ENCODE measurements around the gene AUTS2.

Gene AUTS2

DNA sequence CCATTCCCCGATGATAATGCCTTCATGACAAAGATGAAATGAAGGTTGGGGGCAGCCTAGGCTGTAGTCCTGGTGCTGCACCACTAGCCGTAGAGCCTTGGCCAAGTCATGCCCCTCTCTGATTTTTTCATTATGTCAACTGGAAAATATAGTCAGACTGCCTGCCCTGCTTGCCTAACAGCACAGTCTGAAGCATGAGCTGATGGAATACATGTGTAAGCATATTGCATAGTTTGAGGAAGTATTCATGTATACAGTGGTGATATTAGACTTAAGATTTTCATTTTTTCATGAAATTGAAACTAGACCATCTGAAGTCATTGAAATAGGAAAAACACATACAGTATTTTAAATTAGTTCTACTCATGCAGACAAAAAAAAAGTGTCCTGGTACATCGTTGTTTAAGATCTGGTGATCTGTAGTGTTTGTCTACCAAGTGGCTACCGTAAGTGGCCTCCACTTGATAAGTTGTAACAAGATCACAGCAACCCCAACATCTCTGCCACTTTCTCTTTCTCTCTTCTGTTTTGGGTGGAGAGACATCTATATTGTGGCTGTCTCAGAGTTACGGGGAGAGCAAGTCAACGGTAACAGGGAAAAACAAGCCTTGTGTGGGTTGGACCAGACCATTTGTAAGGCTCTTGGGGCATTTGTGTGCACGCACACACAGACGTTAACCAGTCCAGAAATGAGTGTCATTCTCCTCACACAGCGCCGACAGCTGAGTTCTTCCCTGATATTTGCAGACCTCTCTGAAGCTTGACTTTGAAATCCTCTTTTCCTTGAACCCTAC, 817.1 kb downstream of the AUTS2 start:
- no peaks in the 10 kb centered on the region for H3K9me3 Mint-ChIP-seq (ENCODE audit: low read depth)
- H3K4me3 Mint-ChIP-seq, result no peak overlapping the region
- H3K27ac Mint-ChIP-seq, result no peak overlapping the region
- no peaks in the 10 kb centered on the region for H3K36me3 Mint-ChIP-seq
- no peaks in the 10 kb centered on the region for H3K27me3 Mint-ChIP-seq
- H3K4me1 Mint-ChIP-seq (ENCODE audit: low read depth), result no peaks in the 10 kb centered on the region

DNA sequence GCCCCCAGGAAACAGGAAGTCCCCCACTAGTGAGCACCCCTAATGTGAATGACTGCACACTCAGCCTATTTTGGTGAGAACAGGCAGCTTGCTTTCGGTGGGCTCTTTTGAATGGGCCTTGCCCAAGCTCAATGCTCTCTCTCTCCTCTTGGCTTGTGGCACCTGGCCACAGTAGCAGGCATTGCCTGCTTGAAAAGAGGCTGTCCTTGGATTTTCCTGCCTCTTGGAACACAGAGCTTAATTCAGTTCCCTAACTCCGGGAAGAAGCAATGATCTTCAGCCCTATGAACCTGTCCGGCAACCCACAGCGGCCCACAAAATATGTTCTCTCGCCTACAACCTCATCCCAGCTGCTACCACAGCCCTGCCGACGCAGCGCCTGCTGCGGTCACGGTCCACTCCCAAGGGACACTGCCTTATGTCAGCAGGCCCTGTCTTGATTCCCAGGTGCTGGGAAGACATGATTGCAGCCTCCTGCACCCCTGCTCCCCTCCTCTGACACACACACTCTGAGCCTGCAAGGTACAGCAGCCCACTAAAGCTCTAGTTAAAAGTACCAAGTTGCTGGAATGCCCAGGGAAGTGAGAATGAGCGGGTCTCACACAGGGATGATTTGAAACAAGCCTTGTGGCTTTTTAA, 818.2 kb downstream of the AUTS2 start:
- no peak overlapping the region for H3K4me3 Mint-ChIP-seq
- no peak overlapping the region for H3K27ac Mint-ChIP-seq
- no peaks in the 10 kb centered on the region for H3K4me1 Mint-ChIP-seq (ENCODE audit: low read depth)
- no peaks in the 10 kb centered on the region for H3K36me3 Mint-ChIP-seq
- no peaks in the 10 kb centered on the region for H3K27me3 Mint-ChIP-seq
- H3K9me3 Mint-ChIP-seq (ENCODE audit: low read depth), result no peaks in the 10 kb centered on the region

DNA sequence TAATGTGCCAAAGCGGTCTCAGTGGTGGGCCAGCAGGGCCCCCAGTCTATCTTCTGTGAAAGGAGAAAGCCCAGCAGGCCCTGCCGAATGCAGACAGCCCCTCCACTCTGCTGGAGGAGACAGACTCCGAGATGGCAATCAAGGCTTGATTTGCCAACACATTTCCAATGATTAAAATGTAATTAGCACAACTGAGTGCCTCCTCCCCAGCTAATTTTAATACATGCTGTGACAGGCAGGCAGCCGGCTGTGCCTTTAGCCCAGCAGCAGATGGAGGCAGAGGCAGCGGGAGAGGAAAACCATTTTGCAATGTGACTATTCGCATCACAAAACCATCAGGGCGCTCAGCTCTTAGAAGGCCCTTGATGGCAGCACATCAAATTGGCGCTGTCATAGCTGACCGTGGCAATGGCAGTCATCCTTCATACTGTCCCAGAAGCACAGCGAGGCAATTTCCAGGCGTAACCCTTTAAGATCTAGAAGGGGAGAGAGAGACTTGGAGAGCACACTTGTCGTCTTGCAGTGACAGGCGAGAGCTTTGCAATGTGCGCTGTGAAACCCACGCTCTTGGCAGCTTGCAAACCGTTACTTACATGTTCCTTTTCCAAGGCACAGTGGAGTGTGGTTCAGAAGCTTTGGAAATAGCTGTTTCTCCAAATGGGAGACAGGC, 818.8 kb downstream of the AUTS2 start:
- Mint-ChIP-seq H3K27me3 (no peaks in the 10 kb centered on the region), H3K9me3 (ENCODE audit: low read depth) (no peaks in the 10 kb centered on the region), H3K4me3 (no peak overlapping the region), H3K27ac (no peak overlapping the region), H3K4me1 (ENCODE audit: low read depth) (no peaks in the 10 kb centered on the region), H3K36me3 (no peaks in the 10 kb centered on the region)

DNA sequence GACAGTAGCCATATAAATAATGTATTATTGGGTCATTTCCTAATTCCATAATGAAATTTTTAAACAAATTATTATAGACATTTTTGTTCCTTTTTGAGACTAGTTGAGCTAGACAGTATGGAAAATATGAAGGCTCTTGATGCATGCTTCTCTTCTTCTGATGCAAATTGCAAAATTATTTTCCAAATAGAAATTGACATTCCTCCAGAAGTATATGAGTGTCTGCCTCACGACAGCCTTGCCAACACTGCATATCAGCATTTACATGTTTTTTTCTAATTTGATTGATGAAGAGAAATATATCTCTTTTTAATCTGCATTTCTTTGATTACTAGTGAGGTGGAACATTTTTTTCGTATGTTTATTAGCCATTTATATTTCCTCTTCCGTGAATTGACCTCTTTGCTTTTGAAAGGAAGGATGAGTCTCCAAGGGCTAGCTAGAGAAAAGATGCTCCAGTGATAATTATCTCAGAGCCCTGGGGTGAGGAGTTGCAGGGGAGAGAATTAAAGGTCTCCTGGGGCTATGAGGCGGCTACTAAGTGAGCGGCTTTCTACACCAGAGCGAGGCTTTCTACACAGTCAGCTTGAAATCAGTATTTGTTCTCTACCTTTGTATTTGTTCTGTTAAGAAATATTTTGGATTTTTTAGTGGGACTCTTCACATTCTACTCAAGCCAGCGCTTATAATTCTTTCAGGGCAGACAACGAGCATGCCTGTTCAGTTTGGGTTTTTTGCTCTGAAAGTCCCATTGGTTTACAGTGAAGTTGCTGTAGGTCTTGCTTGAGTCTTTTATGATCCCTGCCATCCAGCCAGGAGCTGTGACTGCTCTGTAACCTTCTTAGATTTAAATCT, 821.5 kb downstream of the AUTS2 start:
- Mint-ChIP-seq H3K27me3 (no peaks in the 10 kb centered on the region), H3K9me3 (ENCODE audit: low read depth) (no peaks in the 10 kb centered on the region), H3K4me3 (no peak overlapping the region), H3K4me1 (ENCODE audit: low read depth) (no peaks in the 10 kb centered on the region), H3K27ac (no peak overlapping the region), H3K36me3 (no peaks in the 10 kb centered on the region)

DNA sequence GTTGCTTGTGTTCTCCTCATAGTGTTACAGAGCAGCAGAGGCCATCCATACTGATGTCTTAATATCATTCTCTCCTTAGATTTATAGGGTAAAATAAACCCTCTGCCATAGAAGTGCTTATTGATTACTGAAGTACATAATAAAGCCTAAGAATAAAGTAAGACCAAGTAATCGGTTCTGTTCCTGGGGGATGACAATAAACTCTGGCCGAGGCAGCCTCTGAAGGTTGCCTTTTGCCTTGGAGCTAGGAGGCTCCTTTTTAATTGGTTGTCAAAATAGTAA, 822.0 kb downstream of the AUTS2 start:
- Mint-ChIP-seq H3K4me1 (ENCODE audit: low read depth) (no peaks in the 10 kb centered on the region), H3K4me3 (no peak overlapping the region), H3K27ac (no peak overlapping the region), H3K27me3 (no peaks in the 10 kb centered on the region), H3K36me3 (no peaks in the 10 kb centered on the region), H3K9me3 (ENCODE audit: low read depth) (no peaks in the 10 kb centered on the region)

DNA sequence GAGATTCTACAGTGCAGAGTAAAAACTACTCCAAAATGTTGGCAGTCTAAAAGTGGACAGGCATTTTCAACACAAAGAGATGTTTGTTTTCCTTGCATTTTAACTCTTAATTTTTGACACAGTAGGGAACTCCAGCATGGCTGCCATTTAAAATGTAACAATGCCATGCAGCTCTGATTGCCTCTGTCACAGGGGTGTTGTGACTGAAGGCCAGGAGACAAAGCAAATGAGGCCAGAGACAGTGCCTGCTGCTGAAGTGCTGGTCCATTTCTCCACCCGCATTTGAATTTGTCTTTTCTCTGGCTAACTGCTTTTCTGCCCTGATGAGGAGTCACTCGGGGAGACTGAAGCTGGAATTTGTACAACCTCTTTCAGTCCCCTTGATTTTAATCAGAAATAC, 823.0 kb downstream of the AUTS2 start:
- Mint-ChIP-seq H3K27me3 (no peaks in the 10 kb centered on the region), H3K36me3 (no peaks in the 10 kb centered on the region), H3K4me1 (ENCODE audit: low read depth) (no peaks in the 10 kb centered on the region), H3K27ac (no peak overlapping the region), H3K4me3 (no peak overlapping the region), H3K9me3 (ENCODE audit: low read depth) (no peaks in the 10 kb centered on the region)

DNA sequence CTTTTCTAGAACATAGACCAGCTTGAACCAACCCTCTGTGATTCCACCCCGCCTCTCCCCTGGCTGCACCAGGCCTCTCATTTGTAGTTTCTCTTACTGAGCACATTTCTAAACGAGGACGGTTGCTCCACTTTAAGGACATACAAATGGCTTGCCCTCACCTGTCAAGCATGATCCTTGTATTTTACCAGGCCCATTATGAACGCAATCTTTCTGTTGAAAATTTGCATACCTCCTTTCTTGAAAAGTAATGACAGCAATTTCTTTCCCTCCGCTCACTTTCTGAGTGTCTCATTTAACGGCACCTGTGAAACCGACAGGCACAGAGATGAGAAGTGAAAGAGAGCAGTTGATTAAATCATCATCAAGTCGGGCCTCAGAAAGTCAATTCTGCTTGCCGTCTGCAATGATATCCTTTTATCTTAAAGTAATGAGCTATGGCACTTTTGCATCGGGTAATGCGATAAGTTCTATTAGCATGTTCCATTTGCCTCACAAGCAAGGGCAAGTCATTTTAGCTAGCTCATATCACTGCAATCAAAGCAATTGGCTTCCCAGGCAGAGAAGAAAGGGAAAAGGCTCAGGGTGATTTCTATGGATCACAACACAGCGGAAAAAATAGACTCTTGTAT, 828.1 kb downstream of the AUTS2 start:
- no peaks in the 10 kb centered on the region for H3K27me3 Mint-ChIP-seq
- no peaks in the 10 kb centered on the region for H3K36me3 Mint-ChIP-seq
- no peaks in the 10 kb centered on the region for H3K9me3 Mint-ChIP-seq (ENCODE audit: low read depth)
- no peak overlapping the region for H3K27ac Mint-ChIP-seq
- no peaks in the 10 kb centered on the region for H3K4me1 Mint-ChIP-seq (ENCODE audit: low read depth)
- no peak overlapping the region for H3K4me3 Mint-ChIP-seq

DNA sequence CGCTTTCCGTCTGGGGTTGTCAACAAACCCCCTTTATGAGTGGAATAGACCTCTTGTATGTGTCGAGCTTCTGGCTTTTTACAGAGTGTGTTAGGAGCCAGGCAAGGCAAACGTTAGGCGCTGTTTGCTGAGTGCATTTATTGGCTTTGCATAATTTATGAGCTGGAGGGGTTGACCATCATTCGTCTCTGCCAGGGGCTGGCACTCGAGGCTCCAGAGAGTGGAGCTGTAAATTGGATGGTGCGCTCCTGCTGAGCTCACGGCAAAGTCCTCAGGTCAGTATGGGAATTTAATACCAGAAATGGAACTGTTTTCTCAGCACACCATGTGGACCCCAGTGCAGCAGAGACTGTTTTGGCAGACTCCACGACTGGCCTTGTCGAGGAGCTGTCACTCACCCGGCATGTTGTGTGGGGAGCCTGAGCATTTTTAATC, 834.3 kb downstream of the AUTS2 start:
- Mint-ChIP-seq H3K27me3 (no peaks in the 10 kb centered on the region), H3K9me3 (ENCODE audit: low read depth) (no peaks in the 10 kb centered on the region), H3K36me3 (no peaks in the 10 kb centered on the region), H3K4me3 (no peak overlapping the region), H3K27ac (no peak overlapping the region), H3K4me1 (ENCODE audit: low read depth) (peaks cover 3% of the 10 kb centered on the region)

DNA sequence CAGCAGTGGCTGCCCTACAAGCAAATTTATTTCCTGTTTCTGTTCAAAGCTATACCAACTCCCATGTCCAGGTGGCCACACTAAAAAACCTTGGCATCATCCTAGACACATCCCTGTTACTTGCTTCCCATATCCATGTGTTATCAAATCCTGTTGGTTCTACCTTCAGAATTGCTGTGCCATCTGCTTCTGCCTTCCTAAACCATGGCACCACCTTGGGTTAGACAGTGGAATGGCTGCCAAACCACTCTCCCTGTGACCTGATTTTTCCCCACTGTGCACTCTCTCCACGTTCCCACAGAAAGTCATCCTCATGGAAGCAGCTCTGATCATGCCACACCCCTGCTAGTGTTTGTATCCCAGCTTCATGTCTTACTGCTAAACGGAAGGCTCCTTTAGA, 836.1 kb downstream of the AUTS2 start:
- no peaks in the 10 kb centered on the region for H3K9me3 Mint-ChIP-seq (ENCODE audit: low read depth)
- peaks cover 3% of the 10 kb centered on the region for H3K4me1 Mint-ChIP-seq (ENCODE audit: low read depth)
- H3K36me3 Mint-ChIP-seq, result no peaks in the 10 kb centered on the region
- H3K27me3 Mint-ChIP-seq, result no peaks in the 10 kb centered on the region
- no peak overlapping the region for H3K27ac Mint-ChIP-seq
- H3K4me3 Mint-ChIP-seq, result no peak overlapping the region

DNA sequence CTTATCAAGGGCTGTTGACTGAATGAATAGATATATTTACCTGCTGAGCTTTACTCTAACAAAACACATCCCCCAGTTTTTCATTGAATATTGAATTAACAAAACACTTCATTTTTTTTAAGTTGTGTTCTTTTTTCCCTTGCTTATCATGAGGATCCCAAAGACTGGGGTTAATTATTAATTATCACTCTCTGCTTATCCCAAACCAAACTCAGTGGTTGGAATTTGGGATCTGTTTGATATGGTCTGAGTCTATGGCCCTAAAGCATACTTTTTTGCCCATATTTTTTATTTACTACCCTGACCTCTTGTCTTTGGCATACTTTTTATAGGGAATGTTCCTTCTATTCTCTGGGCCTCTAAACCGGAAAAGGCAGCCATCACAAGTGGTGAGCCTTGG, 836.5 kb downstream of the AUTS2 start:
- peaks cover 3% of the 10 kb centered on the region for H3K4me1 Mint-ChIP-seq (ENCODE audit: low read depth)
- H3K27ac Mint-ChIP-seq, result no peak overlapping the region
- no peaks in the 10 kb centered on the region for H3K27me3 Mint-ChIP-seq
- no peaks in the 10 kb centered on the region for H3K9me3 Mint-ChIP-seq (ENCODE audit: low read depth)
- H3K36me3 Mint-ChIP-seq, result no peaks in the 10 kb centered on the region
- no peak overlapping the region for H3K4me3 Mint-ChIP-seq

DNA sequence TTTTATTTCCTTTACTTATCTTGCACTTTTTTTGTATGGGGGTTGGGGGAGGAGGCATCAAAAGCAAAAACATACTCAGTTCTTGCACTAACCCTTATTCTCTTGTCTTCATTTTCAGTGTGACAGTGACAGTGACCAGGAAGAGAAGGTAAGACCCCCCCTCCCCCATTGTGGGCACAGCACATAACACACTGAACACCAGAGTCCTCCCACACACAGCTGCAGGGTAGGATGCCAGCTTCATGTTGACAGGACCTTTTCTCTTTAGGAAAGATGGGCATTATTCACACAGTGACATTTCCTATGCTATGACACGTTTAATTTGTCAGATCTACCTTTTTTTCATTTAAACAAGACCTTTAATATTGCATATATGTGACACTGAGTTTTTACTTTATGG, 837.4 kb downstream of the AUTS2 start:
- Mint-ChIP-seq H3K27me3 (no peaks in the 10 kb centered on the region), H3K27ac (no peak overlapping the region), H3K4me3 (no peak overlapping the region), H3K36me3 (no peaks in the 10 kb centered on the region), H3K4me1 (ENCODE audit: low read depth) (peaks cover 3% of the 10 kb centered on the region), H3K9me3 (ENCODE audit: low read depth) (no peaks in the 10 kb centered on the region)

DNA sequence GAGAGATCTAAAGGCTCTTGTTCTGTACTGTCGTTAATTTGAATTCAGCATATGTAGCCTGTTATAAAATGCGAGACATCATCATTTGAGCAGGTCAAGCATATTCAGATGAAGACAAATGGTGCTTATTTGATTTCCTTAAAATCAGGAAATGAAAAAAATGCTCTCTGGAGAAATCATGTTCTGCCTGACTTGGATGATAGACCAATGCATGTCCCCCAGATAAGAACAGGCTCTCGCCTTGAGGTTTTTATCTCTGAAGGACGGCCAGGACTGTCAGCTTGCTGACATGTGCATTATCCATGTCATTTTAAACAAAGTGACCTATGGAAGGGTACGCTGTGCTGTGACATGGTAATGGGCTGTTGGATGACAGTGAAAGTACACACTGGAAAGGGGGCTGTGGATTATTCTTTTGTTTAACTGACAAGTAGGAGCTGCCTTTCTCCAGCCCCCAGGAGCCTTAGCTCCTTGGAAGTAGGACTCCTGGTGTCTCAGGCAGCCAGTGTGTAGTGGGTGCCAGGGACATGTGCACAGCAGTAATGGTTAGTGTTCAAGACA, 838.6 kb downstream of the AUTS2 start:
- Mint-ChIP-seq H3K36me3 (no peaks in the 10 kb centered on the region), H3K27ac (no peak overlapping the region), H3K9me3 (ENCODE audit: low read depth) (no peaks in the 10 kb centered on the region), H3K4me1 (ENCODE audit: low read depth) (peaks cover 3% of the 10 kb centered on the region), H3K27me3 (no peaks in the 10 kb centered on the region), H3K4me3 (no peak overlapping the region)

DNA sequence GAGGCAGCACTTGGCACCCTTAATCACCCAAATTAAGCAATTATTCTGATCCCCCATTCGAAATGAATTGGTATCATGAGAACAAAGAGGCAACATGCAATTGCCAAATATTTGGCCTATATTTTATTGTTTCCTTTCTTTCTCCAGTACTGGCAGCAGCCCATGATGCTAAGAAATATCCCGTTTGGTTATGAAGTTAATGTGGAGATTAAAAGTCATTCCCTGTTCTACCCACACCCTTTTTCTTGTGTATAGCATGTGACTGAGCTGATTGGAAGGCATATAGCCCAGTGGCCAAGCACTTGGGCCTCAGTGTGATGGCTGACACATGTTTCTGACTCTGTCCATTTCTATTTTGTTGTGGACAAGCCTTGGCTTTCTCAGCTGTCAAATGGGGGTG, 841.4 kb downstream of the AUTS2 start:
- Mint-ChIP-seq H3K27me3 (no peaks in the 10 kb centered on the region), H3K4me1 (ENCODE audit: low read depth) (peaks cover 3% of the 10 kb centered on the region), H3K36me3 (no peaks in the 10 kb centered on the region), H3K4me3 (no peak overlapping the region), H3K9me3 (ENCODE audit: low read depth) (no peaks in the 10 kb centered on the region), H3K27ac (no peak overlapping the region)

DNA sequence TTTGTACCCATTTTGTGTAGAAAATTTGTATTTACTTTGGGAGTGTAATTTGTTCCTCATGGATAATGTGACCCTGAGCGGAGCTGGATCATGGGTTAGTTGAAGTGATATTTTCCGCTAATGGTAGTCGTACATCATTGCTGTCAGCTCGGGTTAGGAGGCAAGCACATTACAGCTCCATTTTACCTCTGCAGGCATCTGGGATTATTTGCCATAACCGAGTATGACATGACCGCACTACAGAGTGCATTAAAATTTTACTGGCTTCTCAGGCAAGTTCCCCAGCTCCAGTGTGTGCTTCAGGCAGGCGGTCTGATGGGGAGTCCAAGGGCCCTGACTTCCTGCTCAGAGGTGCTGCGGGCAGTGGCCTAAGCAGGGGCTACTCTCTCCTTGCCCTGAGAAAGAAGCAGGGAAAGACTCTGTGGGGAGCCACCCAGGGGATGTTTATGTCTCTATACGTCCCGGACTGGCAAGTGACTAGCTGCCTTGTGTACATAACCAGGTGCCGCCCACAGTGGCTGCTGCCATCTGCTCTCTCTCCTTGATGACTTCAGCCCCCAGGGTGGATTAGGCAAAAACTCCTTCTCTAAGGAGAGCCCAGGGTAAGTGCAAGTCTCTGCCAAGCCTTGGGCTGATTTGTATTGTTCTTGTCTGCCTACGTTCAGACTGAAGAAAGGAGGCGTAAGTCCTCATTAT, 848.3 kb downstream of the AUTS2 start:
- no peaks in the 10 kb centered on the region for H3K9me3 Mint-ChIP-seq (ENCODE audit: low read depth)
- H3K27ac Mint-ChIP-seq, result no peak overlapping the region
- H3K36me3 Mint-ChIP-seq, result no peaks in the 10 kb centered on the region
- no peaks in the 10 kb centered on the region for H3K4me1 Mint-ChIP-seq (ENCODE audit: low read depth)
- no peaks in the 10 kb centered on the region for H3K27me3 Mint-ChIP-seq
- no peak overlapping the region for H3K4me3 Mint-ChIP-seq
